GM18867 (cell line): ENCODE measurements around the gene KCTD17.
"Not testable (repeated sequence)": the region's sequence is repeated elsewhere in the genome, so short reads cannot be mapped to it uniquely, and the experiment has no call there.

ENCODE experiments used
- ATAC-seq: cut with Tn5 transposase; IDR thresholded peaks from one replicate; pipeline ENCODE4 v1.9.1; 2021; ENCODE audit warnings: mild to moderate bottlenecking, moderate library complexity; ENCODE audit not compliant: unreplicated experiment

The KCTD17 gene

DNA sequence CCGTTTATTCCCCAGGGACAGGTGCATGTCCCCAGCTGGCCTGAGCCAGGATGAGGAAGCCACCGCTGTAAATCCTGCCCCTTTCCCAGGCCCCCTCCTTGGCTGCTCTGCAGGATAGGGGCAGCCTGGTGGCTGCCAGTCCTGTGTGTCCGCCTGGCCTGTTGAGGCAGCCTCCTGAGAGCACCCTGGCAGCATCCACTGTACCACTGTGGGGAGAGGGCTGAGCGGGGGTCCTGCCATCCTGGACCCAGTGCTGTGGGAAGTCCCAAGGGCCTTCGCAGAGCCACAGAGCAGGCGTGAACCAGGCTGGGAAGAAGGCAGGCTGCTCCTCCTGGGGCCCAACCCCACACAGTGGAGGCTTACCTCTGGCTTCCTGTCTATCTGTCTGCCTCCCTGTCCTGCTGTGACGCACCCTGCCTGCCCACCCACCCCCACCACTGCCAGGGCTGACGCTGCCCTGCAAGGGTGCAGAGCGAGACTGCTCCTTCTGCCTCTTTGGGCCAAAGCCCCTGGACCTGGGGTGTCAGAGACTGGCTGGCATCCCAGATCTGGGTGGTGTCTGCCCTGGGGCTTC lies 8.4 kb downstream of the KCTD17 start:
- ATAC-seq, result no peak

- ATAC-seq, result no peak
These were observed 9.5 kb downstream of the KCTD17 start for GRCh38 chr22:37060801-37061610.

- ATAC-seq, result no peak
These were observed 10.3 kb downstream of the KCTD17 start for GRCh38 chr22:37061611-37062375.

- ATAC-seq, result no peak
These were observed 10.8 kb downstream of the KCTD17 start for GRCh38 chr22:37062376-37062675.

DNA sequence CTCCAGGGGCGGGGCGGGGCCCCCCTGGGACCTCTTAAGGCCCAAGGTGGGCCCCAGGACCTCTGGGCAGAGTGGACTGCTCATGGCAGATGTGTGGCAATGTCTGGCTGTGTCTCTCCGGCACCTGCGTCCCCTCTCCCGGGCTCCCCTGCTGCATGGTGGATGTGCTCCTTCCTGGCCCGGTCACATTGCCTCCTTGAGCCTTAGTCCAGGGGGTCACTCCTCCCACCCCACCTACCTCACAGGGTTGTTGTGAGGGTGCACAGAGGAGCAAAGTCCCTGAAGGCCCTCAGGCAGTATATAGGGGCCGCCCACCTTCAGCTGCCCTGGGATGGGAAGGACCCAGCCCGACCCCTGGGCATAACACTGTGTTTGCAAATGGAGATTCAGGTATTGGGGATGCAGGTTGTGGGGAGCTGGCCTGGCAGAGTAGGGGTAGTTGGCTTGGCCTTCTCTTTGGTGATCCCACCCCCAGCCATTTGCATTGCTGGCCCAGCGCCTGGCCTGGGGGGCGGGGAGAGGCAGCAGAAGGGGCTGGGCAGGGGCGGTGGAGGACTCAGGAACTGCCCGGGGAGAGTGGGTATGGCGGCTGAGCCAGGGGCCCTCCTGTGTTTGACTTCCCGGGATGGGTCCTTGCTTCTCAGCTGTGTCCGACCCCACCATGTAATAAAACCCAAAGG lies 11.3 kb downstream of the KCTD17 start:
- no peak for ATAC-seq

DNA sequence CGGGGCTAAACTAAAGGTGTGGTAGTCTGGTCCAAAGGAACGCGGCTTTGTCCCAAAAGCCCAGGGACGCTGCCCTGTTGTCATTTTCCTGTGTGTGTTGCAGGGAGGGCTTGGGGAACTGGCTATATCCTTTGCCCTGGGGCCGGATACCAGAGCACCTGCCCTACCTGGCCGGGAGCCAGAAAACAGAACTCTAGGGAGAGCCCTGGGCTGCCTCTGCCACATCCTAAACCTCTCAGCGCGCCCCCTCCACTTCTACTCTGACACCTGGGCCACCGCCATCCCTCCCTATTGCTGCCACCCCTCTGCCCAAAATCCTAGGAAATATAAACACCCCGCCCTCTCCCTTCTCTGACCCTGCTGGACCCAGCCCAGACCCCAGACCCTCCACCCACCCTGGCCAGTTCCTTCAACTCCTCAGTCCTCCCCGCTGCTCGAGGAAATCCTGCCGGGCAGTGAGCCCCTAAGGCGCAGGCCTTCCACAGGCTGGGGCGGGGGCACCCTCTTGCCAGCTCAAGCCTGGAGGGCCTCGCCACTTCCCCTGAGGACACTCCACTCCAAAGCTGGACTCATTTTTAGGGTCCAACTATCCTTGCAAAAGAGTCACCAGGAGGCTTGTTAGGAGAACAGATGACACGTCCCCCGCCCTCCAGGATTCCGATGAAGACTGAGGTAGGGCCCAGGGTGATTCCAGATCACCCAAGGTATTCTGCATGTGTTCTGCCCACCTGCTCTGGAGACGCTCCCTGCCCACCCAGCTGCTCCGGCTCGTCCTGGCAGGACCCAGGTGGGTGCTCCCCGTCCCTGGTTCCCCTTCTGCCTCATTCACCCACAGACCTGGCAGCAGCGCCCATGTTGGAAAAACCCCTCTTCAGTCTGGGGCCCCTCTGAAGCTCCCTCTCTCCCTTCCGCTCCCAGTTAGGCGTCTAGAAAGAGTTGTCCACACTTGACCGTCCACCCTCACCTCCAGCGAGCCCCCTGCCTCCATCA lies 12.2 kb downstream of the KCTD17 start:
- no peak for ATAC-seq

DNA sequence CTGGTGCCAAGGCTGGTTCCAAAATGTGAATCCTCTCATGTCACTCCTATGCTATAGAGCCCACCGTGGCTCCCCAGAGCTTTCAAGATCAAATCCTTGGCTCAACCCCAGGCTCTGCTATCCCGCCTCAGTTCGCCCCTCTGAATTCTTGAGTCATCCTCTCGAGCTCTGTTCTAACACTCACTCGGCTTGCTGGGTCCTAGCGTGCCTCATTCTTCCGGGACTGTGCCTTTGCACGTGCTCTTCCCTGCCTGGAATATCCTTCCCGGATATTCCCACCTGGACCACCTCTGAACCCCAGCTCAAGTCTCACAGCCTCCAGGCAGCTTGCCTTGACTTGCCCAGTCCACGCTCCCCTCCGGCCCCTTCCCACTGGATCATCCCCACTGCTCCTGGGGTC lies 13.0 kb downstream of the KCTD17 start:
- no peak for ATAC-seq

GRCh38 chr22:37065180-37065579 lies 13.6 kb downstream of the KCTD17 start:
- no peak for ATAC-seq

DNA sequence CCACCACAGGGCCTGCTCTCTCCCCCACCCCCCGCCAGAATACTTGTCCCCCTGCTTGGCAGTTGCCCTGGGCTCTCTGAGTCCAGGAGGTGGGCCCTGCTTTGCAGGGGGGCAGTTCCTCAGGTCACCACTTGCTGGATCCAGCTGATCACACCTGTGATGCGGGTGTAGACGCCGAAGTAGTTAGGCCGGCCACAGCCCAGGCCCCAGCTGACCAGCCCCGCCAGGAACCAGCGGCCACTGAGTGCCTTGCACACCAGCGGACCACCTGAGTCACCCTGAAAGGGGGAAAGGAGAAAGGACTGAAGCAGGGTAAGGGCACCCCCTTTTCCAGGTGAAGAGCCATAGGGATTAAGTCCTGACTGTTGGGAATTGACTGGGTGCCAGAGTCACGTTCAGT lies 14.4 kb downstream of the KCTD17 start:
- ATAC-seq, result no peak

- ATAC-seq, result no peak
These were observed 15.9 kb downstream of the KCTD17 start for GRCh38 chr22:37067428-37067827.

DNA sequence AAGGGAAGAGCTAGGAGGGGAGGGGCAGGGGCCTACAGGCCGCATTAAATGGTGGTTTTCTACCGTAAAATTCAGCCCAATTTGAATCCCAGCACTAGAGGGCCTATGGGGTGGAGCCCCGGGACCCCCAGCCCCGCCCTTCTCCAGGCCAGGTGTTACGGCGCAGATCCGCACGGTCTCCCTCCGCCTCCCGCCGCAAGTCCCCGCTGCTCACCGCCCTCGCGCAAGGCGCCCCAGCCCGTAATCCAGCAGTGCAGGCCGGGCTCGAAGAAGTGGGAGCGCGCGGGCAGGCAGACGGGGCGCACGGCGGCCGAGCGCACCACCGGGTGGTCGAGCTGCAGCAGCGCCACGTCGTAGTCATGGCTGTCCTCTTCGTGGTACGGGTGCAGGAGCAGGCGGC lies 17.3 kb downstream of the KCTD17 start:
- no peak for ATAC-seq

- no peak for ATAC-seq
These were observed 17.8 kb downstream of the KCTD17 start for GRCh38 chr22:37069319-37069718.

DNA sequence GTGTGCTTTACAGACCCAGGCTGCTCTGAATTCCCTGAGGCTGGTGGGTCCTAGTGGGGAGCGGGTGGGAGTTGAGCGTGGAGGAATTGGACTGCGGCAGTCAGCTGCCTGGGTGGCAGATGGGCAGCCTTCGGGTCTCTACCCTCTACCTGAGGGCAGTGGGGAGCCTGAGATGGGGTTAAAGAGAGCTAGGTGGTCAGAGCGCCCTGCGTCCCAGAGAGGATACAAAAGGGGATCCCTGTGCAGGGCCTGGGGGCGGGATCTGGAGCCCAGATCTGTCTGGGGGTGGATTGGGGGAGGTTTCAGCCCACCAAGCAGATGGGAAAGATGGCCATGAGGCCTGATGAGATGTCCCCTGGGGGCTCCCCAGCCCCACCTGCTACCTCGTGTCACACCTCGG lies 18.2 kb downstream of the KCTD17 start:
- ATAC-seq, result no peak

DNA sequence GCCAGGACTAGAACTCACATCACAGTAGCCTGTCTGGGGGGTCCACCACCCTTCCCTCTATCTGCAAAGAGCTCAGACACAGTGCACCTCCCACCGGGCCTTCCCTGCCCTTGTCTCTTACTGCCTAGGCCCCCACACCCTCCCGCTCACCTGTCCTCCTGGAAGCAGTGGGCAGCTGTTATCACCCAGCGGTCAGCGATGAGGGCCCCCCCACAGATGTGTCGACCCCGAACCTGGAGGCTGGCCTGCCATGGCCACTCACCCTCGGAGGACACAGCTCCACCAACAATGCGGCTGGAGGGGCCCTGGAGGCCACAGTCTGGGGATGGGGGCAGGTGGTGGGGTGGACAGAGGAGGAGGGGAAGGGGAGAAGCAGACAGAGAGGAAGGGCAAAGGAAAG lies 18.8 kb downstream of the KCTD17 start:
- ATAC-seq, result no peak

DNA sequence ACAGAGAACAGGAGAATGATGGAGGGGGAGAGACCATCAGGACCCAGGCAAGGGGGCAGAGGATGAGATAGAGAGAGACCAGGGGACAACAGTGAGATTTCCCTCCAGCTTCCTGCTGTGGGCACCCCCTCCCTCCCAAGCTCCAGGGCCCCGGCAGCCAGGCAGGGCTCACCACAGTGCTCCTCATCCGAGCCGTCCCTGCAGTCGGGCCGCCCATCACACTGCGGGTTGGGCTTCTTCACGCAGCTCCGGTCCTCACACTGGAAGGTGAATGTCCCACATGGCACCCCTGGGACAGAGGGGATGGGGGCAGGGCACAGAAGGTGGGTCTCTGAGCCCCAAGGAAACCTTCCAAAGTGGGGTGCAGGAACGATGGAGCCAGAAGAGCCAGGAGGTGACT lies 19.2 kb downstream of the KCTD17 start:
- no peak for ATAC-seq

- ATAC-seq, result not testable (repeated sequence)
These were observed 20.5 kb downstream of the KCTD17 start for GRCh38 chr22:37071850-37072592.

DNA sequence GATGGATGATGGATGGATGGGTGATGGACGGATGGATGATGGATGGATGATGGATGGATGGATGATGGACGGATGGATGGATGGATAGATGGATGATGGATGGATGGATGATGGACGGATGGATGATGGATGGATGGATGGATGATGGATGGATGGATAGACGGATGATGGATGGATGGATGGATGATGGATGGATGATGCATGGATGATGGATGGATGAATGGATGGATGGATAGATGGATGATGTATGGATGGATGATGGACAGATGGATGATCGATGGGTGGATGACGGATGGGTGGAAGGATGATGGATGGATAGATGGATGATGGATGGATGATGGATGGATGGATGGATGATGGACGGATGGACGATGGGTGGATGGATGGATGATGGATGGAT lies 21.1 kb downstream of the KCTD17 start:
- ATAC-seq, result no peak

DNA sequence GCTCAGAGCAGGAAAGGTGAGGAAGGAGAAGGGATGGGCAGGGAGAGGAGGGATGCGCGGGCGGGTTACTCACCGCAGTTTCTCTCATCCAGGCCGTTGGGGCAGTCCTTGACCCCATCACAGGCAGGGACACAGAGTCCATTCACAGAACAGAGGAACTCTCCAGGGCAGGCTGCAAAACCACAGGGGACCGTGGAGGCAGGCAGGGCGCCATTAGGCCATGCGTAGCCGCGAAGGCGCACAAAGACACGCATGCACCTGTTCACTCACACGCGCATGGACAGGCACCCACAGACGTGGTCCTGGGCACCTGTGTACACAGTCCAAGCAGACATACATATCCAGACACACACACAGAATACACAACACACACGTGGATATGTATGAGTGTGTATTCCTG lies 23.0 kb downstream of the KCTD17 start:
- no peak for ATAC-seq

- no peak for ATAC-seq
These were observed 23.5 kb downstream of the KCTD17 start for GRCh38 chr22:37075046-37075445.
